Measurements from ENCODE around the gene KLHL42. TPM values are rescaled to one million over a fixed set of nuclear protein-coding genes. Genes with fewer than 3 reads are reported as not detected.
"Not testable (repeated sequence)": the region's sequence is repeated elsewhere in the genome, so short reads cannot be mapped to it uniquely, and the experiment has no call there.

The KLHL42 gene
- total RNA-seq, 1 experiment from 2014 or later: 74.2 TPM

DNA sequence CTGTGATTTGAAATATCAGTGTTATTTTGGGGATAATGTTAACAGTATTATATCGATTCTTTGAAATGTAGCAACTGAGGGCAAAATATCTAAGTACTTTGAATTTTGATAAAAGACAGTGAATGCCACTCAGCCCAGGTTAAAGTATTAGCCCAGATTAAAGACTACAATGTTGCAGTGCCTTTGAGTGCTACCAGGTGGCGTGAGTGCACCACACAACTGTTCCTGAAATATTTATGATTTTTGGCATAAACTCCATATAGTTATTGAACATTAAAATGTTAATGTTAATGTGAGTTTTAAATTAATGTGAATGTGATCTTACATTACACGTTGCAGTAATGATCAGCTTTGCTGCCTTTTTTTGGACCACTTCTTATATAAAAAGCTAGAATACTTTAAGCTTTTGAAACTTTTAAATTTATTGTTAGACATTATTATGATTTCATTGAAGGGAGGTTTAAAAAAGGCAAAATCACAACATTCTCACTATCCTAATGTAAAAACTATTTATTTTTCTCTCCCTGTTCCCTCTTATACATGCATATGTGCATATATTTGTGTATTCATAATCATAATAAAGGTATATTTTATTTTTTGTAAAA lies 46.9 kb upstream of the KLHL42 start:
- Histone ChIP-seq H3K9ac (ENCODE audit: low read length) (no peak overlapping the region), H3K4me1 (ENCODE audit: insufficient read depth, low read length) (0 out of 2 replicates have a peak, but pooled peaks cover 4% of the 10 kb centered on the region), H3K79me2 (ENCODE audit: low read length) (peaks cover 10% of the 10 kb centered on the region; the same call in 1 of the 2 replicates), H3K4me3 (ENCODE audit: low read length) (no peak overlapping the region), H3K27me3 (ENCODE audit: low read length) (no peaks in the 10 kb centered on the region), H3F3A (ENCODE audit: low read length, unreplicated experiment) (peaks cover 7% of the 10 kb centered on the region), H3K9me2 (replicated peaks; ENCODE audit: low read length) (no peaks in the 10 kb centered on the region), H4K20me1 (ENCODE audit: low read length) (no peaks in the 10 kb centered on the region), H3K27ac (ENCODE audit: low read length) (no peak overlapping the region), H2AFZ (ENCODE audit: low read length) (no peak overlapping the region), H3K36me3 (ENCODE audit: low read depth, low read length) (peaks cover 67% of the 10 kb centered on the region), H3K9me3 (ENCODE audit: low read length) (no peaks in the 10 kb centered on the region), H3K4me2 (ENCODE audit: low read length) (no peak overlapping the region)
- DNase-seq: peak; percentile 82
- POLR2A ChIA-PET (ENCODE audit: unreplicated experiment): interaction anchor here (0.6 kb wide), 1 partner anchor 208 kb away, joined by 19 read pairs; no protein-coding TSS in a partner anchor
- TF ChIP-seq EZH2 (IDR thresholded peaks at IDR 0.05; ENCODE audit: low read length, unreplicated experiment) (no peak), EZH2phosphoT487 (IDR thresholded peaks at IDR 0.05; ENCODE audit: borderline replicate concordance, low read length) (no peak), CTCF (conservative IDR thresholded peaks at IDR 0.05; ENCODE audit: low read depth, low read length) (peak; percentile 98)
- peak; percentile 47 for ATAC-seq
- BruUV-seq (replicated peaks): no TSS peak
- CTCF ChIA-PET: interaction anchor here (0.6 to 1.5 kb wide), 10 partner anchors 15 to 1291 kb away, joined by 3 to 25 read pairs (median 4); partner anchors contain the start of genes KLHL42 and MANSC4
- intact Hi-C loops (cut with micrococcal nuclease): loop anchor here (1.0 to 2.0 kb wide), 5 partner anchors 88 to 1139 kb away; no protein-coding TSS in a partner anchor

DNA sequence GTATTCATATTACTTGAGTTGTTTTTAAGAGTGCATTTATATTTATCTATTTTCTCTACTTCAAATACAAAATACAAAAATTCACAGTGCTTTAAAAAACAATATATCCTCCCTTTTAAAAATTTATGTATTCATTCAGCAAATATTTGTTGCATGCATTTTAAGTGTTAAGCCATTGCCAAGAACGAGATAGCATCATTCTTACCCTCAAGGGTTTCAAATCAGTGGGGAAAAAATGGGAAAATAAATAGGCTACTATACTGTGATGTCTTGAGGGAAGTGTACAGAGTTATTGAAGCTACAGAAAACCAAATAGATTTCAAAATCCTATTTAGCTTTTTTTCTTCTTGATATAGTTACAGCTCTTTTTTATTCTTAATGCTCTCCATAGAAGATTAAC lies 46.2 kb upstream of the KLHL42 start:
- ATAC-seq: peak; percentile 25; the same call in 1 of the 2 replicates
- H3K27me3 ChIP-seq (ENCODE audit: low read length): no peaks in the 10 kb centered on the region
- no peaks in the 10 kb centered on the region for H4K20me1 ChIP-seq (ENCODE audit: low read length)
- no peaks in the 10 kb centered on the region for H3K9me3 ChIP-seq (ENCODE audit: low read length)
- no peak overlapping the region for H3K27ac ChIP-seq (ENCODE audit: low read length)
- H3F3A ChIP-seq (ENCODE audit: low read length, unreplicated experiment): peaks cover 7% of the 10 kb centered on the region
- no peaks in the 10 kb centered on the region for H3K9me2 ChIP-seq (replicated peaks; ENCODE audit: low read length)
- H3K4me2 ChIP-seq (ENCODE audit: low read length): no peak overlapping the region
- ChIA-PET CTCF (interaction anchor here (1.0 to 1.5 kb wide), 2 partner anchors 66 to 88 kb away, joined by 6 to 25 read pairs; no protein-coding TSS in a partner anchor), POLR2A (ENCODE audit: unreplicated experiment) (interaction anchor here (0.6 kb wide), 1 partner anchor 207 kb away, joined by 19 read pairs; no protein-coding TSS in a partner anchor)
- intact Hi-C loops (cut with micrococcal nuclease): loop anchor here (1.0 to 2.0 kb wide), 5 partner anchors 88 to 1139 kb away; no protein-coding TSS in a partner anchor
- no peak for DNase-seq
- H3K9ac ChIP-seq (ENCODE audit: low read length): no peak overlapping the region
- 0 out of 2 replicates have a peak, but pooled peaks cover 4% of the 10 kb centered on the region for H3K4me1 ChIP-seq (ENCODE audit: insufficient read depth, low read length)
- TF ChIP-seq EZH2 (IDR thresholded peaks at IDR 0.05; ENCODE audit: low read length, unreplicated experiment) (no peak), EZH2phosphoT487 (IDR thresholded peaks at IDR 0.05; ENCODE audit: borderline replicate concordance, low read length) (no peak)
- no peak overlapping the region for H3K4me3 ChIP-seq (ENCODE audit: low read length)
- peaks cover 6% of the 10 kb centered on the region; the same call in 1 of the 2 replicates for H3K79me2 ChIP-seq (ENCODE audit: low read length)
- no TSS peak for BruUV-seq (replicated peaks)
- H3K36me3 ChIP-seq (ENCODE audit: low read depth, low read length): peaks cover 69% of the 10 kb centered on the region
- H2AFZ ChIP-seq (ENCODE audit: low read length): no peak overlapping the region

DNA sequence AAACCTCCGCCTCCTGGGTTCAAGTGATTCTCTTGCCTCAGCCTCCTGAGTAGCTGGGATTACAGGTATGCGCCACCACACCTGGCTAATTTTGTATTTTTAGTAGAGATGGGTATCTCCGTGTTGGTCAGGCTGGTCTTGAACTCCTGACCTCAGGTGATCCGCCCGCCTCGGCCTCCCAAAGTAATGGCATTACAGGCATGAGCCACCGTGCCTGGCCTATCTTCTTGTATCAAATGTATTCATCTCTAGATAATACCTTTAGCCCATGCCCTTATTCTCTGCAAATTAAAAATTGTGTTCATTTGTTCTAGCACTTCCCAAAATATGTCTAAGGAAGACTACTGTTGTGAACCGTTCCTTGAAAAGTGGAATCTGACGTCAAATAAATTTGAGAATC lies 45.7 kb upstream of the KLHL42 start:
- H3K4me1 ChIP-seq (ENCODE audit: insufficient read depth, low read length); H3K27ac ChIP-seq (ENCODE audit: low read length); POLR2A ChIA-PET (ENCODE audit: unreplicated experiment); H4K20me1 ChIP-seq (ENCODE audit: low read length); H3K27me3 ChIP-seq (ENCODE audit: low read length); H3K9me3 ChIP-seq (ENCODE audit: low read length); H3K9me2 ChIP-seq (replicated peaks; ENCODE audit: low read length); H3F3A ChIP-seq (ENCODE audit: low read length, unreplicated experiment); H3K4me2 ChIP-seq (ENCODE audit: low read length); H3K79me2 ChIP-seq (ENCODE audit: low read length); ATAC-seq; BruUV-seq (replicated peaks); intact Hi-C loops (cut with micrococcal nuclease); H3K9ac ChIP-seq (ENCODE audit: low read length); H3K4me3 ChIP-seq (ENCODE audit: low read length); H2AFZ ChIP-seq (ENCODE audit: low read length); DNase-seq: not testable (repeated sequence)
- H3K36me3 ChIP-seq (ENCODE audit: low read depth, low read length): peaks cover 68% of the 10 kb centered on the region
- CTCF ChIA-PET: interaction anchor here (1.0 kb wide), 1 partner anchor 65 kb away, joined by 6 read pairs; no protein-coding TSS in a partner anchor

Data from PC-3 (cell line).